Measurements from ENCODE around the gene TMEM163.

The TMEM163 gene

GRCh38 chr2:134470561-134471168, 248.1 kb downstream of the TMEM163 start:
- DNase-seq = no peak

- DNase-seq = no peak
These were observed 249.2 kb downstream of the TMEM163 start for GRCh38 chr2:134469516-134470115.

- no peak for DNase-seq
These were observed 250.0 kb downstream of the TMEM163 start for GRCh38 chr2:134468776-134469175.

- no peak for DNase-seq
These were observed 250.6 kb downstream of the TMEM163 start for GRCh38 chr2:134468164-134468563.

GRCh38 chr2:134466141-134466540, 252.7 kb downstream of the TMEM163 start:
- DNase-seq = no peak

GRCh38 chr2:134465228-134466105, 253.3 kb downstream of the TMEM163 start:
- no peak for DNase-seq

- no peak for DNase-seq
These were observed 255.1 kb downstream of the TMEM163 start for GRCh38 chr2:134463699-134464022.

- no peak for DNase-seq
These were observed 255.8 kb downstream of the TMEM163 start for GRCh38 chr2:134462791-134463698.

GRCh38 chr2:134462275-134462674, 256.5 kb downstream of the TMEM163 start:
- DNase-seq = no peak

- DNase-seq = no peak
These were observed 257.3 kb downstream of the TMEM163 start for GRCh38 chr2:134461511-134461910.

- peak; percentile 58 for DNase-seq
These were observed 258.2 kb downstream of the TMEM163 start for GRCh38 chr2:134460583-134460998.

- DNase-seq = no peak
These were observed 258.9 kb downstream of the TMEM163 start for GRCh38 chr2:134459706-134460406.

- DNase-seq = no peak
These were observed 259.9 kb downstream of the TMEM163 start for GRCh38 chr2:134458950-134459349.

- DNase-seq = no peak
These were observed 260.3 kb downstream of the TMEM163 start for GRCh38 chr2:134458473-134458853.

GRCh38 chr2:134457765-134458472, 260.9 kb downstream of the TMEM163 start:
- no peak for DNase-seq

- DNase-seq = no peak
These were observed 261.4 kb downstream of the TMEM163 start for GRCh38 chr2:134457353-134457752.

- DNase-seq = no peak
These were observed 263.4 kb downstream of the TMEM163 start for GRCh38 chr2:134455426-134455825.

GRCh38 chr2:134454931-134455330, 263.9 kb downstream of the TMEM163 start:
- DNase-seq = no peak

GRCh38 chr2:134454426-134454825, 264.4 kb downstream of the TMEM163 start:
- DNase-seq = no peak

GRCh38 chr2:134453973-134454372, 264.8 kb downstream of the TMEM163 start:
- DNase-seq = no peak

- no peak for DNase-seq
These were observed 265.3 kb downstream of the TMEM163 start for GRCh38 chr2:134453476-134453875.

Data from left hindlimb (tissue), 1 donor.